Ascending aorta (tissue), 2 donors: ENCODE measurements around the gene RPP30. TPM values are rescaled to one million over a fixed set of nuclear protein-coding genes. Genes with fewer than 3 reads are reported as not detected.

Experiments
- DNase-seq, 2 donors: peaks; one replicate each; pipeline ENCODE4 v3.0.0-alpha.2; 2019; ENCODE audit warnings: low spot score in 2 of 2
- H3K27ac ChIP-seq, 2 donors: fragments of 200-600 bp; sonication (generic); one replicate each; pipeline ENCODE4 v1.5.1; 2016 to 2017; ENCODE audit warnings: mild to moderate bottlenecking in 1 of 2
- H3K27me3 ChIP-seq: fragments of 200-600 bp; sonication (generic); one replicate; pipeline ENCODE4 v1.5.1; 2017
- H3K36me3 ChIP-seq, 2 donors: fragments of 200-600 bp; sonication (generic); one replicate each; pipeline ENCODE4 v1.5.1; 2016
- H3K4me1 ChIP-seq, 2 donors: fragments of 200-600 bp; sonication (generic); one replicate each; pipeline ENCODE4 v1.5.1; 2016 to 2017; ENCODE audit warnings: mild to moderate bottlenecking in 1 of 2
- H3K4me3 ChIP-seq, 2 donors: fragments of 200-600 bp; sonication (generic); one replicate each; pipeline ENCODE4 v1.5.1; 2016 to 2017; ENCODE audit warnings: mild to moderate bottlenecking in 1 of 2
- H3K9me3 ChIP-seq, 2 donors: fragments of 200-600 bp; sonication (generic); one replicate each; pipeline ENCODE4 v1.5.1; 2016
- intact Hi-C: fragments of 100-400 bp; cut with DNase I; formaldehyde crosslinking; loops from one replicate; pipeline ENCODE4 v1.15.1; 2023
- total RNA-seq: library from RNA; depleted of rRNA; stranded (reverse); fragments of >200 nt; gene quantifications from one replicate; pipeline ENCODE4 v1.1.0, GENCODE V29; 2016
- TF ChIP-seq, protein P1 (sequence below), 3 experiments: fragments of 200-600 bp in 2 of 3; fragments of 450-650 bp in 1 of 3; sonication (generic) in 2 of 3; IDR thresholded peaks; one replicate each; pipeline ENCODE4 v1.5.1; 2016 to 2019; ENCODE audit warnings: antibody characterized with exemption in 3 of 3, mild to moderate bottlenecking in 1 of 3, moderate library complexity in 1 of 3

The RPP30 gene
- total RNA-seq, 1 donor from 2014 or later = 141 TPM

DNA sequence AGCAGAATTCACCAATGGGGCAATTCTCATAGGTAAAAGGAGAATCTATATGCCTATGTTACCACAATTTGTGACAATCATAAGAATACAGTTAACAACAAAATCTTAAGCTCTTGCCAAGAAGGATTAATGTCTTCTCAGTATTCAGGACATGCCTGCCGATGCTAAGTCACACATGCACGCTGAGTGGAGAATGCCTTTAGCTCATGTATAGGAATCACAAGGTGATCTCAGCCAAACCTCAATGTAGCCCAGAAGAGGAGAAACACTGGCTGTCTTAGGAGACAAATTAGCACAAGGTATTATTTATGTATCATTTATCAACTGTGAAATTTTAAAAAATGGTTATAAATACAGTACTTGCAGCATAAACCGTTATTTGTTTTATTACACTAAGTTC, 16.6 kb upstream of the RPP30 start:
- H3K36me3 ChIP-seq = no peaks in the 10 kb centered on the region
- peaks cover 6 to 18% of the 10 kb centered on the region in 2 donors for H3K9me3 ChIP-seq
- intact Hi-C loops = loop anchor here (5.0 kb wide), 1 partner anchor 103 kb away; no protein-coding TSS in a partner anchor
- no peaks in the 10 kb centered on the region for H3K27me3 ChIP-seq
- no peak overlapping the region for H3K4me3 ChIP-seq
- DNase-seq = no peak
- H3K4me1 ChIP-seq = peaks cover 0 to 5% of the 10 kb centered on the region in 2 donors
- TF ChIP-seq, protein P1, sequence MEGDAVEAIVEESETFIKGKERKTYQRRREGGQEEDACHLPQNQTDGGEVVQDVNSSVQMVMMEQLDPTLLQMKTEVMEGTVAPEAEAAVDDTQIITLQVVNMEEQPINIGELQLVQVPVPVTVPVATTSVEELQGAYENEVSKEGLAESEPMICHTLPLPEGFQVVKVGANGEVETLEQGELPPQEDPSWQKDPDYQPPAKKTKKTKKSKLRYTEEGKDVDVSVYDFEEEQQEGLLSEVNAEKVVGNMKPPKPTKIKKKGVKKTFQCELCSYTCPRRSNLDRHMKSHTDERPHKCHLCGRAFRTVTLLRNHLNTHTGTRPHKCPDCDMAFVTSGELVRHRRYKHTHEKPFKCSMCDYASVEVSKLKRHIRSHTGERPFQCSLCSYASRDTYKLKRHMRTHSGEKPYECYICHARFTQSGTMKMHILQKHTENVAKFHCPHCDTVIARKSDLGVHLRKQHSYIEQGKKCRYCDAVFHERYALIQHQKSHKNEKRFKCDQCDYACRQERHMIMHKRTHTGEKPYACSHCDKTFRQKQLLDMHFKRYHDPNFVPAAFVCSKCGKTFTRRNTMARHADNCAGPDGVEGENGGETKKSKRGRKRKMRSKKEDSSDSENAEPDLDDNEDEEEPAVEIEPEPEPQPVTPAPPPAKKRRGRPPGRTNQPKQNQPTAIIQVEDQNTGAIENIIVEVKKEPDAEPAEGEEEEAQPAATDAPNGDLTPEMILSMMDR (IDR thresholded peaks at IDR 0.05) = no peak
- no peak overlapping the region for H3K27ac ChIP-seq

GRCh38 chr10:90856261-90856660, 15.5 kb upstream of the RPP30 start:
- Histone ChIP-seq H3K4me1 (peaks cover 0 to 5% of the 10 kb centered on the region in 2 donors), H3K9me3 (peaks cover 5 to 7% of the 10 kb centered on the region in 2 donors), H3K27me3 (no peaks in the 10 kb centered on the region), H3K4me3 (peak overlapping the region in 1 of 2 donors; percentile 85), H3K27ac (no peak overlapping the region), H3K36me3 (no peaks in the 10 kb centered on the region)
- TF ChIP-seq, protein P1 (IDR thresholded peaks at IDR 0.05) = no peak
- DNase-seq = no peak
- intact Hi-C loops = loop anchor here (5.0 kb wide), 1 partner anchor 104 kb away; no protein-coding TSS in a partner anchor

GRCh38 chr10:90856964-90857634, 14.7 kb upstream of the RPP30 start:
- peak overlapping the region in 1 of 2 donors; percentile 77 for H3K27ac ChIP-seq

GRCh38 chr10:90857635-90858460, 13.9 kb upstream of the RPP30 start, which contains the start of gene HTR7:
TSS of gene HTR7 (minus strand) at chr10:90858039. CDS start at chr10:90857671, 368 bp downstream.
- no peaks in the 10 kb centered on the region for H3K27me3 ChIP-seq
- H3K9me3 ChIP-seq = no peaks in the 10 kb centered on the region
- intact Hi-C loops = loop anchor here (5.0 kb wide), 1 partner anchor 106 kb away; no protein-coding TSS in a partner anchor
- peaks cover 0 to 5% of the 10 kb centered on the region in 2 donors for H3K4me1 ChIP-seq
- TF ChIP-seq, protein P1 (IDR thresholded peaks at IDR 0.05) = peak; percentile 19 to 65 (median 28)
- peak within 1 kb of the TSS; percentile 71 to 85 for H3K4me3 ChIP-seq
- peak within 1 kb of the TSS; percentile 56 to 77 for H3K27ac ChIP-seq
- H3K36me3 ChIP-seq = no peaks in the 10 kb centered on the region
- DNase-seq = peak in 1 of 2 donors; percentile 73

More at GRCh38 chr10:90856964-90857634, 14.7 kb upstream of the RPP30 start:
- peak overlapping the region; percentile 71 to 85 for H3K4me3 ChIP-seq
- no peaks in the 10 kb centered on the region for H3K9me3 ChIP-seq
- peaks cover 0 to 5% of the 10 kb centered on the region in 2 donors for H3K4me1 ChIP-seq
- no peaks in the 10 kb centered on the region for H3K27me3 ChIP-seq
- no peaks in the 10 kb centered on the region for H3K36me3 ChIP-seq
- TF ChIP-seq, protein P1 (IDR thresholded peaks at IDR 0.05) = no peak
- intact Hi-C loops = loop anchor here (5.0 kb wide), 1 partner anchor 105 kb away; no protein-coding TSS in a partner anchor
- DNase-seq = no peak

GRCh38 chr10:90858461-90858968, 13.3 kb upstream of the RPP30 start:
- Histone ChIP-seq H3K27me3 (no peaks in the 10 kb centered on the region), H3K9me3 (no peaks in the 10 kb centered on the region), H3K27ac (peak overlapping the region; percentile 56 to 77), H3K4me1 (peaks cover 0 to 5% of the 10 kb centered on the region in 2 donors), H3K36me3 (no peaks in the 10 kb centered on the region), H3K4me3 (peak overlapping the region; percentile 71 to 85)
- TF ChIP-seq, protein P1 (IDR thresholded peaks at IDR 0.05) = no peak
- intact Hi-C loops = loop anchor here (5.0 kb wide), 1 partner anchor 106 kb away; no protein-coding TSS in a partner anchor
- no peak for DNase-seq
